HepG2 (cell line): Measurements from ENCODE around the gene GPT2. TPM values are rescaled to one million over a fixed set of nuclear protein-coding genes. Genes with fewer than 3 reads are reported as not detected.

Source experiments
- ARID2 ChIP-seq: sonication (generic); formaldehyde crosslinking; IDR thresholded peaks from 2 replicates; pipeline ENCODE4 v1.8.1; 2022; ENCODE audit warnings: mild to moderate bottlenecking, missing genetic modification reagents, borderline replicate concordance
- CHD4 ChIP-seq: fragments of 200-600 bp; sonication (generic); IDR thresholded peaks from 2 replicates; pipeline ENCODE4 v1.7.0; 2017; ENCODE audit warnings: mild to moderate bottlenecking, low read length, borderline replicate concordance
- ERF ChIP-seq: IDR thresholded peaks from 2 replicates; pipeline ENCODE4 v1.6.1; 2018; ENCODE audit warnings: missing biosample characterization, missing genetic modification reagents
- GATAD2A ChIP-seq: IDR thresholded peaks from 2 replicates; pipeline ENCODE4 v1.6.1; 2016
- GTF2F1 ChIP-seq: fragments of 150-350 bp; IDR thresholded peaks from 2 replicates; pipeline ENCODE4 v1.6.1; 2014; ENCODE audit warnings: low read length
- JUND ChIP-seq: sonication (generic); formaldehyde crosslinking; IDR thresholded peaks from 2 replicates; pipeline ENCODE4 v1.8.0; 2022; ENCODE audit warnings: mild to moderate bottlenecking, missing genetic modification reagents
- NAIF1 ChIP-seq: sonication (generic); formaldehyde crosslinking; IDR thresholded peaks from 2 replicates; pipeline ENCODE4 v1.5.0; 2020; ENCODE audit warnings: mild to moderate bottlenecking, missing genetic modification reagents, borderline replicate concordance
- NBN ChIP-seq: fragments of 450-650 bp; conservative IDR thresholded peaks from 2 replicates; pipeline ENCODE4 v1.6.1; 2017
- NCOA5 ChIP-seq: sonication (generic); formaldehyde crosslinking; IDR thresholded peaks from 2 replicates; pipeline ENCODE4 v1.4.0; 2020; ENCODE audit warnings: missing genetic modification reagents
- PAF1 ChIP-seq: IDR thresholded peaks from 2 replicates; pipeline ENCODE4 v1.6.1; 2016; ENCODE audit warnings: missing genetic modification reagents, missing compliant biosample characterization
- PRDM10 ChIP-seq: sonication (generic); formaldehyde crosslinking; IDR thresholded peaks from 2 replicates; pipeline ENCODE4 v1.4.0; 2020; ENCODE audit warnings: low read depth, missing genetic modification reagents
- PTBP1 ChIP-seq: fragments of 200-400 bp; formaldehyde crosslinking; IDR thresholded peaks from 2 replicates; pipeline ENCODE4 v1.6.1; 2018; ENCODE audit warnings: low read length, low read depth; ENCODE audit not compliant: poor library complexity, severe bottlenecking
- REL ChIP-seq: sonication (generic); formaldehyde crosslinking; conservative IDR thresholded peaks from 2 replicates; pipeline ENCODE4 v1.8.0; 2022; ENCODE audit warnings: mild to moderate bottlenecking, missing genetic modification reagents, moderate library complexity
- SKI ChIP-seq: fragments of 450-650 bp; IDR thresholded peaks from one replicate; pipeline ENCODE4 v1.6.1; 2018; ENCODE audit warnings: mild to moderate bottlenecking; ENCODE audit not compliant: partially characterized antibody
- U2AF2 ChIP-seq: fragments of 200-400 bp; formaldehyde crosslinking; IDR thresholded peaks from 2 replicates; pipeline ENCODE4 v1.6.1; 2017; ENCODE audit warnings: low read depth, mild to moderate bottlenecking, low read length
- YY1 ChIP-seq: IDR thresholded peaks from 2 replicates; pipeline ENCODE4 v1.6.1; 2011; ENCODE audit warnings: low read length, low read depth, moderate library complexity, mild to moderate bottlenecking; ENCODE audit not compliant: insufficient read depth, insufficient replicate concordance
- ZBTB34 ChIP-seq: sonication (generic); formaldehyde crosslinking; IDR thresholded peaks from 2 replicates; pipeline ENCODE4 v1.8.0; 2022; ENCODE audit warnings: mild to moderate bottlenecking, missing genetic modification reagents
- ZFP62 ChIP-seq: sonication (generic); formaldehyde crosslinking; IDR thresholded peaks from 2 replicates; pipeline ENCODE4 v1.4.0; 2020; ENCODE audit warnings: missing genetic modification reagents
- ZNF160 ChIP-seq: sonication (generic); formaldehyde crosslinking; IDR thresholded peaks from 2 replicates; pipeline ENCODE4 v1.8.0; 2022; ENCODE audit warnings: mild to moderate bottlenecking, inconsistent platforms, missing genetic modification reagents
- ZNF460 ChIP-seq: sonication (generic); formaldehyde crosslinking; IDR thresholded peaks from 2 replicates; pipeline ENCODE4 v1.5.1; 2020; ENCODE audit warnings: missing genetic modification reagents, mild to moderate bottlenecking, borderline replicate concordance
- ZNF484 ChIP-seq: sonication (generic); formaldehyde crosslinking; IDR thresholded peaks from 2 replicates; pipeline ENCODE4 v1.5.1; 2020; ENCODE audit warnings: mild to moderate bottlenecking, low read depth, missing genetic modification reagents, borderline replicate concordance
- ZNF550 ChIP-seq: sonication (generic); formaldehyde crosslinking; IDR thresholded peaks from 2 replicates; pipeline ENCODE4 v1.4.0; 2020; ENCODE audit warnings: mild to moderate bottlenecking, missing genetic modification reagents, borderline replicate concordance
- ZNF670 ChIP-seq: sonication (generic); formaldehyde crosslinking; IDR thresholded peaks from 2 replicates; pipeline ENCODE4 v1.8.0; 2022; ENCODE audit warnings: mild to moderate bottlenecking, missing genetic modification reagents, borderline replicate concordance
- ZNF83 ChIP-seq: sonication (generic); formaldehyde crosslinking; IDR thresholded peaks from 2 replicates; pipeline ENCODE4 v1.4.0; 2020; ENCODE audit warnings: missing genetic modification reagents, mild to moderate bottlenecking, borderline replicate concordance
- ZZZ3 ChIP-seq: sonication (generic); formaldehyde crosslinking; IDR thresholded peaks from 2 replicates; pipeline ENCODE4 v1.4.0; 2020; ENCODE audit warnings: missing genetic modification reagents, mild to moderate bottlenecking, borderline replicate concordance
- polyA plus RNA-seq, 8 experiments: library from polyadenylated mRNA; depleted of rRNA in 3 of 8; stranded (reverse) in 7 of 8; unstranded in 1 of 8; fragments of >200 nt; fragmentation: Illumina TruSeq in 4 of 8; extraction: Trizol in 4 of 8; gene quantifications; 2 replicates each; pipeline versions ENCODE4 v1.2.1 to v1.2.3, GENCODE V29; 2011 to 2016; ENCODE audit warnings: low read depth in 4 of 8, missing spikeins in 1 of 8, mixed read lengths in 1 of 8; ENCODE audit not compliant: insufficient read depth in 1 of 8
- total RNA-seq, 5 experiments: library from RNA; depleted of rRNA; stranded (reverse); fragments of >200 nt; fragmentation: Illumina TruSeq; extraction: Trizol; gene quantifications; 2 replicates each; pipeline ENCODE4 v1.2.3, GENCODE V29; 2016; ENCODE audit warnings: low read depth in 1 of 5
- TF ChIP-seq, protein P1 (sequence below): sonication (generic); formaldehyde crosslinking; IDR thresholded peaks from 2 replicates; pipeline ENCODE4 v1.5.0; 2020; ENCODE audit warnings: missing genetic modification reagents
- TF ChIP-seq, protein P2 (sequence below): sonication (generic); formaldehyde crosslinking; IDR thresholded peaks from 2 replicates; pipeline ENCODE4 v1.4.0; 2020; ENCODE audit warnings: missing genetic modification reagents

The GPT2 gene
- total and polyA plus RNA-seq, 2 of the 13 experiments (the other 11 are each of a cell fraction or from before 2014, with no cell fraction given), result 138 to 267 TPM

GRCh38 chr16:46882940-46883307 is 1.2 kb upstream of the GPT2 start (continued):
- TF ChIP-seq ZNF160 (CRISPR knock-in tag), result no peak
- TF ChIP-seq PAF1 (CRISPR knock-in tag), result peak; percentile 83; the same call in 1 of the 2 replicates
- TF ChIP-seq PTBP1, result no peak
- TF ChIP-seq ZNF484, result no peak
- TF ChIP-seq ZBTB34 (CRISPR knock-in tag), result 0 out of 2 replicates have a peak, but pooled peaks have one; percentile 10
- no peak for TF ChIP-seq YY1
- no peak for TF ChIP-seq GATAD2A
- TF ChIP-seq ARID2 (CRISPR knock-in tag), result no peak
- peak; percentile 20; the same call in 1 of the 2 replicates for TF ChIP-seq ZNF670 (CRISPR knock-in tag)
- no peak for TF ChIP-seq ZFP62 (CRISPR knock-in tag)
- no peak for TF ChIP-seq REL (CRISPR knock-in tag)
- TF ChIP-seq CHD4, result 0 out of 2 replicates have a peak, but pooled peaks have one; percentile 26
- no peak for TF ChIP-seq U2AF2
- TF ChIP-seq ZNF460 (CRISPR knock-in tag), result no peak
- TF ChIP-seq, protein P1, sequence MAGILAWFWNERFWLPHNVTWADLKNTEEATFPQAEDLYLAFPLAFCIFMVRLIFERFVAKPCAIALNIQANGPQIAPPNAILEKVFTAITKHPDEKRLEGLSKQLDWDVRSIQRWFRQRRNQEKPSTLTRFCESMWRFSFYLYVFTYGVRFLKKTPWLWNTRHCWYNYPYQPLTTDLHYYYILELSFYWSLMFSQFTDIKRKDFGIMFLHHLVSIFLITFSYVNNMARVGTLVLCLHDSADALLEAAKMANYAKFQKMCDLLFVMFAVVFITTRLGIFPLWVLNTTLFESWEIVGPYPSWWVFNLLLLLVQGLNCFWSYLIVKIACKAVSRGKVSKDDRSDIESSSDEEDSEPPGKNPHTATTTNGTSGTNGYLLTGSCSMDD (CRISPR knock-in tag), result no peak
- no peak for TF ChIP-seq ZZZ3 (CRISPR knock-in tag)
- TF ChIP-seq NAIF1 (CRISPR knock-in tag), result no peak
- no peak for TF ChIP-seq GTF2F1
- no peak for TF ChIP-seq ERF (CRISPR knock-in tag)
- no peak for TF ChIP-seq SKI
- no peak for TF ChIP-seq NCOA5
- no peak for TF ChIP-seq ZNF550 (CRISPR knock-in tag)
- TF ChIP-seq PRDM10 (CRISPR knock-in tag), result no peak
- no peak for TF ChIP-seq JUND
- TF ChIP-seq, protein P2, sequence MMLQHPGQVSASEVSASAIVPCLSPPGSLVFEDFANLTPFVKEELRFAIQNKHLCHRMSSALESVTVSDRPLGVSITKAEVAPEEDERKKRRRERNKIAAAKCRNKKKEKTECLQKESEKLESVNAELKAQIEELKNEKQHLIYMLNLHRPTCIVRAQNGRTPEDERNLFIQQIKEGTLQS (CRISPR knock-in tag), result no peak
- TF ChIP-seq ZNF83 (CRISPR knock-in tag), result no peak
- TF ChIP-seq NBN, result no peak
